Esophagus (tissue), 2 donors: ENCODE results near the gene RBM22. TPM values are rescaled to one million over a fixed set of nuclear protein-coding genes. Genes with fewer than 3 reads are reported as not detected.

Experiments used
- polyA plus RNA-seq, 2 donors: library from polyadenylated mRNA; stranded (reverse); fragments of 200-250 nt; gene quantifications; one replicate each; pipeline ENCODE4 v1.2.3, GENCODE V29; 2013
- donor health status: healthy with polysubstance abuse.
- donor health status: Bipolar disorder and iron deficiency.

RBM22 gene
- polyA plus RNA-seq, 2 donors = 16.2 to 18.4 TPM

Other genes with a start within 250 kb of the RBM22 start
- 10 to 100 TPM; 29.9 to 37.3 TPM for gene NDST1, start 192.9 kb downstream of the RBM22 start, polyA plus RNA-seq
- 1 to 10 TPM; 4.3 to 5.0 TPM for gene SYNPO, start 60.4 kb downstream of the RBM22 start, polyA plus RNA-seq
- gene MYOZ3, start 39.8 kb downstream of the RBM22 start, polyA plus RNA-seq = under 1 TPM; 0.05 to 0.24 TPM
- 10 to 100 TPM; 15.5 to 15.7 TPM for gene DCTN4, start 58.0 kb upstream of the RBM22 start, polyA plus RNA-seq
- 1 to 10 TPM; 4.5 to 9.6 TPM for gene SMIM3, start 77.7 kb upstream of the RBM22 start, polyA plus RNA-seq
- gene IRGM, start 145.5 kb upstream of the RBM22 start, polyA plus RNA-seq = under 1 TPM in 1 of 2 donors, not detected in 1; 0.05 TPM
- gene ZNF300, start 203.9 kb upstream of the RBM22 start, polyA plus RNA-seq = 10 to 100 TPM in 1 of 2 donors, 1 to 10 TPM in 1; 4.0 to 12.6 TPM